WERI-Rb-1 (cell line): Measurements from ENCODE around the gene SERBP1.

Experiments used
- DNase-seq: peaks from one replicate; pipeline ENCODE4 v3.0.0-alpha.2; 2020
- H3K27ac ChIP-seq: fragments of 250-450 bp; sonication (Bioruptor Pico); 2 replicates; pipeline ENCODE4 v1.5.1; 2020; ENCODE audit warnings: mild to moderate bottlenecking, moderate library complexity
- H3K27me3 ChIP-seq: fragments of 250-450 bp; sonication (Bioruptor Pico); 2 replicates; pipeline ENCODE4 v1.5.1; 2021; ENCODE audit warnings: mild to moderate bottlenecking, low read depth, moderate library complexity; ENCODE audit not compliant: insufficient read depth, severe bottlenecking
- H3K36me3 ChIP-seq: fragments of 250-450 bp; sonication (Bioruptor Pico); 2 replicates; pipeline ENCODE4 v1.5.1; 2020; ENCODE audit warnings: mild to moderate bottlenecking, moderate library complexity
- H3K4me3 ChIP-seq: 2 replicates; pipeline ENCODE4 v1.5.1; 2011; ENCODE audit warnings: low read depth, mild to moderate bottlenecking, control low read depth, low read length
- H3K9me3 ChIP-seq: fragments of 250-450 bp; sonication (Bioruptor Pico); 2 replicates; pipeline ENCODE4 v1.5.1; 2021; ENCODE audit warnings: mild to moderate bottlenecking, moderate library complexity; ENCODE audit not compliant: severe bottlenecking
- CTCF ChIP-seq: IDR thresholded peaks from 2 replicates; pipeline ENCODE4 v1.5.1; 2011; ENCODE audit warnings: low read depth, mild to moderate bottlenecking, control low read depth, inconsistent platforms, low read length

Gene SERBP1

GRCh38 chr1:67463298-67463955 is 33.2 kb upstream of the SERBP1 start:
- DNase-seq, result peak; percentile 91

DNA sequence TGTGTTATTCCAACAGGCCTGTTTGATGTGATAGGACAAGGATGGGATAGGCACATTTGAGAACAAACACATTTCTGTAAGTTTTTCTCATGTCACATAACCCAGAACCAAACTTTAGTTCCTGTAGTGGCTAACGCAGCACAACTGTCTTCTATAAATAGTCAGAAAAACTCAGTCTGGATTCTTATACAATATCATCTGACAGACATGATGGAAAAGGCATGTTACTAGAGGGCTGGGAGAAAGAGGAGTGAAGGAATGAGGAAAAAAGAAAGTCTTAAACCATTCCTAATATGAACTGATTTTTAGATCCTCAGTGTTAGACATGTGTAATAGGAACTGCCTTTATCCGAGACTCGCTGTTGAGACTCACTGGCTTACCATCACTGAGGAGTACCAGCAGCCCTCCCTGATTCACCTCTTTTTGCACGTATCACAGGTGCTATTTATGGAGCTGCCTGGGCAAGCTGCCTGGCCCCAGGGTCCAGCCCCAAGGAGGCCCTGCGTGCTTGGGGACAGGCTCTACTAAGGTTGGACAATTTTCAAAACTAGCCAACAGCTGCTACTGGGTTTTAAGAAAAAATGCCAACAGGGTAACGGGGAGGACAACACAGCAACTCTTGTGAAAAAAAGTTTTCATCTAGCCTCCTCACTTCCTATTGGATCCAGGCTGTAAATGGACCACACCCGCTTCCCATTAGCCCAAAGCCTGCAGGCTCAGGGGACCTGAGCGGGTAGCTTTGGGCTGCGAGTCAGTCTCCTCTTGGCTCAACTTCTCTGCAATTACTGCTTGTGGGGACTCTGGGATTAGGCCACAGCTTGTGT is 30.7 kb upstream of the SERBP1 start:
- no peaks in the 10 kb centered on the region for H3K36me3 ChIP-seq
- no peaks in the 10 kb centered on the region for H3K9me3 ChIP-seq
- TF ChIP-seq CTCF, result no peak
- no peak for DNase-seq
- H3K27me3 ChIP-seq, result no peaks in the 10 kb centered on the region
- no peak overlapping the region for H3K4me3 ChIP-seq
- H3K27ac ChIP-seq, result no peak overlapping the region

More at GRCh38 chr1:67463298-67463955, 33.2 kb upstream of the SERBP1 start:
- Histone ChIP-seq H3K9me3 (no peaks in the 10 kb centered on the region), H3K27ac (peak overlapping the region; percentile 47), H3K4me3 (no peak overlapping the region), H3K27me3 (no peaks in the 10 kb centered on the region), H3K36me3 (no peaks in the 10 kb centered on the region)
- TF ChIP-seq CTCF, result no peak

- Histone ChIP-seq H3K4me3 (no peak overlapping the region), H3K36me3 (no peaks in the 10 kb centered on the region), H3K9me3 (no peaks in the 10 kb centered on the region), H3K27me3 (no peaks in the 10 kb centered on the region), H3K27ac (no peak overlapping the region)
- no peak for TF ChIP-seq CTCF
- no peak for DNase-seq
Observed at GRCh38 chr1:67459068-67459467, 28.9 kb upstream of the SERBP1 start.

DNA sequence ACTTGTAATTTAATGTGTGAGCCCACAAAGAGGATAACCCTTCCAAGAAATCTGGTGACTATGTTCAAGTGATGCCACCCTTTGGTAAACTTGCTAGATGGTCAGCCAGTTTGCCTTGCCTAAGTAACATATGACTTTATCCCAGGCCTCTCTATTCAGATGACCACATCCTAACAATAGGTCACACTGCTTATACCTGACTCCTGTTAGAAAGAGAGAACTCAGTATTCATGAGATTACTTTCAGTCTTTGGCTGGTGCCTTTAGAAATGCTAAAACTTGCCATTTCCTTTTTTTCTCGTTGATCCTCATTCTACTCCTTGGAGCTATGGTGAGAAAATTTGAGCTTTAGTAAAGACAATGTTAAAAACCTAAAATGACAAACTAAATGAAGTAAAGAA is 28.5 kb upstream of the SERBP1 start:
- H3K4me3 ChIP-seq, result no peak overlapping the region
- TF ChIP-seq CTCF, result no peak
- no peak for DNase-seq
- no peak overlapping the region for H3K27ac ChIP-seq
- H3K27me3 ChIP-seq, result no peaks in the 10 kb centered on the region
- no peaks in the 10 kb centered on the region for H3K36me3 ChIP-seq
- H3K9me3 ChIP-seq, result no peaks in the 10 kb centered on the region

DNA sequence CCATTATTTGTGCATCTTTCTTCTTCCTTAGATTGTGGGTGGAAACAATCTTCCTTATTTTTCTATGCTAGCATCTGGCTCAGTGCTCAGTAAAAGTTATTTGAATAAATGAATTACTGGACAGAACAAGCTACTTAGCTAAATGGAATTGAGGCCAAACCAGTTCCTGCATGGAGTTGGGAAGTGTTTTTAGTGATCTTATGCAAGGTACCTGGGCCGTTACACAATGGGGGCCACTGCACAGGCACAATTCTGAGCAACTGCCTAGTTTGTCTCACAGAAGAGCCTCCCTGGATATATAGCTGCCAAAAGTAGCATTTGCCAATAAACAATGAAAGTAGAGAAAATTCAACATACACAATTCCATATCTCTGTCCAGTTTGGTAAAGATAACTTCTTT is 27.0 kb upstream of the SERBP1 start:
- Histone ChIP-seq H3K4me3 (no peak overlapping the region), H3K9me3 (no peaks in the 10 kb centered on the region), H3K27ac (no peak overlapping the region), H3K36me3 (no peaks in the 10 kb centered on the region), H3K27me3 (no peaks in the 10 kb centered on the region)
- DNase-seq, result no peak
- TF ChIP-seq CTCF, result no peak

DNA sequence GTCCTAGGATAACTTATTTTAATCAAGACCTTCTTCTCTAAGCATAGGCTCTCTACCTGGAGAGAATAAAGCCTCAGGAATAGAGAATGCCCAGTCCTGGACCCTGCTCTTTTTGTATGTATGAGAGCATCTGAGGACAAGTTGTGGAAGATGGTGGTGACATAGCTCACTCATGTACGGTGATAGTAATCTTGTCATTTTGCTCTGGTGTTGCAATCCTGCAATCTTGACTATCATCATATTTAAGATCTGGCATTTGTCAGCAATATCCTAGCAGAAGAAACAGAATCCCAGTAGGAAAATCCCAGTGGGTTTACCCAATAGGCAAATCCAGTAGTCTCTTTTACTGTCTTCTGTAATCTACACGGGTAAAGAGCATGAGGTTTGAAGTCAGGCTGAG is 21.6 kb upstream of the SERBP1 start:
- TF ChIP-seq CTCF, result no peak
- Histone ChIP-seq H3K9me3 (no peaks in the 10 kb centered on the region), H3K27me3 (no peaks in the 10 kb centered on the region), H3K27ac (no peak overlapping the region), H3K4me3 (no peak overlapping the region), H3K36me3 (no peaks in the 10 kb centered on the region)
- no peak for DNase-seq
